Measurements from ENCODE around the gene ZNF587. TPM values are rescaled to one million over a fixed set of nuclear protein-coding genes. Genes with fewer than 3 reads are reported as not detected.

Gene ZNF587
- total RNA-seq, 2 donors from 2014 or later, result 13.7 to 20.1 TPM

DNA sequence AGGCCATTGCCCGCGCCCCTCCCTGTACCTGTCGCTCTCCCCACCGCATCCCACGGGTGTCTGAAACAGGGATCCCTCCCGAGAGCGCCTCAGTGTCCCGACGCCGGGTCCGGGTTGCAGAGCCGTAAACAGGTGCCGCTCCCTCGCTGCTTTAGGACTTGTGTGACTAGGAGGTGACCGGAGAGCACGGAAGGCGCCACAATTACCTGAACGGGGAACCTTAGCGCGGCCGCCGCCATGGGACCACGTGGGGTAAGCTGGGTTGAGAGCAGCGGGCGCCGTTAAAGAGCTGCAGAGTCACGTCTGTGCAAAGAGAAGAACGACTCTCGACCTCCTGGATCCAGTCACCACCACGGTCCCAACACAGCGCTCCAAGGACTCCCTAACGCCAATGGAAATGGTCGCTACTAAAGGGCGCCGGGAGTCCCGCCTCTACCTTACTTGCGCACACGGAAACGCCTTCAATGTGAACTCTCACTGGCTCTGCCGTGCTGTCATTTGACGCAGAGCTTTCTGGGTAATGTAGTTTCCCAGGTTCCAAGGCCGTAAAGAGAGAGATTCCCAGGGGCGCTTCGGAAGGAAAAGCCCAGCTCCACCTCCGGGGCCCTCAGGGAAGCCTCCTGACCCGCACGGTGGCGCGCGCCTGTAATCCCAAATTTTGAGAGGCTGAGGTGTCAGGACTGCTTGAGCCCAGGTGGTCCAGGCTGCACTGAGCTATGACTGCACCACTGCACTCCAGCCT, 35.0 kb upstream of the ZNF587 start, which contains the start of gene ZNF552:
Gene ZNF552, minus strand, starts transcription at position 409 of the 742 bp plus-strand sequence. Its CDS starts 170 bp downstream, at position 239.
- intact Hi-C loops (cut with DNase I), result no loop called here
- ATAC-seq (peak; percentile 90), DNase-seq (peak; percentile 86 to 95 (median 90))
- TF ChIP-seq POLR2A (IDR thresholded peaks at IDR 0.05), result peak; percentile 57 to 93 (median 90)
- TF ChIP-seq, protein P1, sequence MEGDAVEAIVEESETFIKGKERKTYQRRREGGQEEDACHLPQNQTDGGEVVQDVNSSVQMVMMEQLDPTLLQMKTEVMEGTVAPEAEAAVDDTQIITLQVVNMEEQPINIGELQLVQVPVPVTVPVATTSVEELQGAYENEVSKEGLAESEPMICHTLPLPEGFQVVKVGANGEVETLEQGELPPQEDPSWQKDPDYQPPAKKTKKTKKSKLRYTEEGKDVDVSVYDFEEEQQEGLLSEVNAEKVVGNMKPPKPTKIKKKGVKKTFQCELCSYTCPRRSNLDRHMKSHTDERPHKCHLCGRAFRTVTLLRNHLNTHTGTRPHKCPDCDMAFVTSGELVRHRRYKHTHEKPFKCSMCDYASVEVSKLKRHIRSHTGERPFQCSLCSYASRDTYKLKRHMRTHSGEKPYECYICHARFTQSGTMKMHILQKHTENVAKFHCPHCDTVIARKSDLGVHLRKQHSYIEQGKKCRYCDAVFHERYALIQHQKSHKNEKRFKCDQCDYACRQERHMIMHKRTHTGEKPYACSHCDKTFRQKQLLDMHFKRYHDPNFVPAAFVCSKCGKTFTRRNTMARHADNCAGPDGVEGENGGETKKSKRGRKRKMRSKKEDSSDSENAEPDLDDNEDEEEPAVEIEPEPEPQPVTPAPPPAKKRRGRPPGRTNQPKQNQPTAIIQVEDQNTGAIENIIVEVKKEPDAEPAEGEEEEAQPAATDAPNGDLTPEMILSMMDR (IDR thresholded peaks at IDR 0.05), result peak in 1 of 7 experiments; percentile 12
- Histone ChIP-seq H3K4me1 (peaks cover 48% of the 10 kb centered on the region), H3K4me3 (peak within 1 kb of the TSS; percentile 79 to 89), H3K27me3 (no peaks in the 10 kb centered on the region), H3K27ac (peak within 1 kb of the TSS; percentile 68 to 82 (median 73)), H3K36me3 (replicated peaks in 1 of 2; ENCODE audit: insufficient read depth in 1 of 2, low read depth in 2 of 2) (no peaks in the 10 kb centered on the region), H3K9me3 (no peaks in the 10 kb centered on the region)
- 0% methylated on average over 12 to 49 of the region's 50 CpGs for WGBS, 2 donors

DNA sequence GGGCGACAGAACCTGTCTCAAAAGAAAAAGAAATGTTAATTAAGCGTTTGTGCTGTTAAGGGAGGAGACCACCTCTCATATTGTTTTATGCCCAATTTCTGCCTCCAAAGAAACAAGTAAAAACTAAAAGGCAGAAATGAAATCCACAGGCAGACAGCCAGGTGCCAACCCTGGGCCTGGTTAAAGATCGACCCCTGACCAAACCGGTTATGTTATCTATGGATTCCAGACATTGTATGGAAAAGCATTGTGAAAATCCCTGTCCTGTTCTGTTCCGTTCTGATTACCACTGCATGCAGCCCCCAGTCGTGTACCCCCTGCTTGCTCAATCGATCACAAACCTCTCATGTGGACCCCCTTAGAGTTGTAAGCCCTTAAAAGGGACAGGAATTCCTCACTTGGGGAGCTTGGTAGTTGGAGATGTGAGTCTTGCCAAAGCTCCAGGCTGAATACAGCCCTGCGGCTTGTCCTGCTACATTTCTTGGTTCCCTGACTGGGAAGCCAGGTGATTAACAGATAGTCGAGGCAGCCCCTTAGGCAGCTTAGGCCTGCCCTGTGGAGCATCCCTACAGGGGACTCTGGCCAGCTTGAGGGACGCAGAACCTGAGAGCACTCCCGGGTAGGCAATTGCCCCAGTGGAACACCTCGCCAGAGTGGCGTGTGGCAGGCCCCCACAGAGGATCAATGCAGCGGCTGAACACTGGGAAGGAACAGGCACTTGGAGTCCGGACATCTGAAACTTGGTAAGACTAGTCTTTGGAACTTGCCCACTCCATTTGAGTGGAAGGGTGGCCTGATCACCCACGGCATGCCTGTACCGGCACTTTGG, 34.2 kb upstream of the ZNF587 start:
- ATAC-seq (no peak), DNase-seq (peak in 1 of 4 donors; percentile 33)
- Histone ChIP-seq H3K4me1 (peaks cover 43% of the 10 kb centered on the region), H3K4me3 (no peak overlapping the region), H3K9me3 (no peaks in the 10 kb centered on the region), H3K27me3 (no peaks in the 10 kb centered on the region), H3K27ac (peak overlapping the region; percentile 32 to 82 (median 73)), H3K36me3 (replicated peaks in 1 of 2; ENCODE audit: insufficient read depth in 1 of 2, low read depth in 2 of 2) (no peaks in the 10 kb centered on the region)
- WGBS, 2 donors, result 45 to 51% methylated on average over 14 to 17 of the region's 17 CpGs
- intact Hi-C loops (cut with DNase I), result no loop called here
- TF ChIP-seq POLR2A (IDR thresholded peaks at IDR 0.05), result no peak
- TF ChIP-seq, protein P1 (IDR thresholded peaks at IDR 0.05), result no peak

- peak overlapping the region in 3 of 4 donors; percentile 69 to 82 (median 77) for H3K27ac ChIP-seq
- intact Hi-C loops (cut with DNase I), result no loop called here
- 69 to 72% methylated on average over 7 of the region's 7 CpGs for WGBS, 2 donors
Observed at GRCh38 chr19:57816652-57817051, 33.0 kb upstream of the ZNF587 start.

DNA sequence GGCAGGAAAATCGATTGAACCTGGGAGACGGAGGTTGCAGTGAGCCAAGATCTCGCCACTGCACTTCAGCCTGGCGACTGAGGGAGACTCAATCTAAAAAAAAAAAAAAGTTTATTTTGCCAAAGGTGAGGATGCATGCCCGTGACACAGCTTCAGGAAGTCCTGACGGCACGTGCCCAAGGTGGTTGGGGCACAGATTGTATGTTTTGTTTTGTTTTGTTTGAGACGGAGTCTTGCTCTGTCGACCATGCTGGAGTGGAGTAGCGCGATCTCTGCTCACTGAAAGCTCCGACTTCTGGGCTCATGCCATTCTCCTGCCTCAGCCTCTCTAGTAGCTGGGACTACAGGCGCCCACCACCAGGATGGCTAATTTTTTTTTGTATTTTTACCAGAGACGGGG, 31.7 kb upstream of the ZNF587 start:
- TF ChIP-seq POLR2A (IDR thresholded peaks at IDR 0.05), result no peak
- TF ChIP-seq, protein P1 (IDR thresholded peaks at IDR 0.05), result no peak
- ATAC-seq (no peak), DNase-seq (no peak)
- no peak overlapping the region for H3K27ac ChIP-seq
- no peak overlapping the region for H3K4me3 ChIP-seq
- H3K4me1 ChIP-seq, result peaks cover 52% of the 10 kb centered on the region
- no peaks in the 10 kb centered on the region for H3K27me3 ChIP-seq
- intact Hi-C loops (cut with DNase I), result no loop called here
- 93% methylated on average over 14 of the region's 14 CpGs for WGBS, 2 donors
- no peaks in the 10 kb centered on the region for H3K36me3 ChIP-seq (replicated peaks in 1 of 2; ENCODE audit: insufficient read depth in 1 of 2, low read depth in 2 of 2)
- H3K9me3 ChIP-seq, result no peaks in the 10 kb centered on the region

More at GRCh38 chr19:57816652-57817051, 33.0 kb upstream of the ZNF587 start:
- ATAC-seq, result no peak
- Histone ChIP-seq H3K27me3 (no peaks in the 10 kb centered on the region), H3K9me3 (no peaks in the 10 kb centered on the region), H3K36me3 (replicated peaks in 1 of 2; ENCODE audit: insufficient read depth in 1 of 2, low read depth in 2 of 2) (no peaks in the 10 kb centered on the region), H3K4me1 (peaks cover 48% of the 10 kb centered on the region), H3K4me3 (no peak overlapping the region)
- DNase-seq, result peak in 2 of 4 donors; percentile 29 to 32
- TF ChIP-seq, protein P1 (IDR thresholded peaks at IDR 0.05), result no peak
- peak in 2 of 3 donors; percentile 20 to 39 for TF ChIP-seq POLR2A (IDR thresholded peaks at IDR 0.05)

Data from body of pancreas (tissue), 4 donors.